HCT116 (cell line): Measurements from ENCODE around the gene PNPLA2.

Experiments used
- ATF3 ChIP-seq: IDR thresholded peaks from 2 replicates; pipeline ENCODE4 v1.6.1; 2012
- CEBPB ChIP-seq: IDR thresholded peaks from 2 replicates; pipeline ENCODE4 v1.6.1; 2012; ENCODE audit warnings: low read depth
- CTCF ChIP-seq, 3 experiments: fragments of 200-600 bp in 1 of 3; sonication (generic) in 1 of 3; IDR thresholded peaks in 2 of 3; conservative IDR thresholded peaks in 1 of 3; 2 replicates each; pipeline ENCODE4 v1.5.1; 2012 to 2017; ENCODE audit warnings: low read depth in 2 of 3, low read length in 2 of 3, antibody characterized with exemption in 1 of 3, borderline replicate concordance in 1 of 3, control low read depth in 1 of 3, mild to moderate bottlenecking in 1 of 3, mixed read lengths in 1 of 3, mixed run types in 1 of 3, moderate library complexity in 1 of 3; ENCODE audit not compliant: insufficient read depth in 1 of 3
- EZH2 ChIP-seq: fragments of 200-600 bp; sonication (generic); IDR thresholded peaks from 2 replicates; pipeline ENCODE4 v1.6.1; 2017; ENCODE audit warnings: antibody characterized with exemption, mixed run types
- POLR2A ChIP-seq: IDR thresholded peaks from 2 replicates; pipeline ENCODE4 v1.7.0; 2011; ENCODE audit warnings: borderline replicate concordance; ENCODE audit not compliant: insufficient read depth, insufficient read length; ENCODE audit errors: extremely low read depth
- ZNF274 ChIP-seq: fragments of 200-500 bp; sonication (Bioruptor generic); IDR thresholded peaks from 2 replicates; pipeline ENCODE4 v1.6.1; 2014; ENCODE audit warnings: mild to moderate bottlenecking, low read depth, low read length, inconsistent platforms

- no peak for TF ChIP-seq ATF3
- no peak for TF ChIP-seq ZNF274
- no peak for TF ChIP-seq EZH2
- no peak for TF ChIP-seq CEBPB
- no peak for TF ChIP-seq CTCF (IDR thresholded peaks at IDR 0.05 in 2 of 3, conservative IDR thresholded peaks at IDR 0.05 in 1 of 3; ENCODE audit: borderline replicate concordance in 1 of 3, insufficient read depth in 1 of 3, low read depth in 2 of 3, low read length in 2 of 3)
- TF ChIP-seq POLR2A, result no peak
Measured at GRCh38 chr11:790721-791564, 27.8 kb upstream of the PNPLA2 start.
